COLO668 (cell line): ENCODE results near the gene SND1.
"Not testable (repeated sequence)": the region's sequence is repeated elsewhere in the genome, so short reads cannot be mapped to it uniquely, and the experiment has no call there.

Experiments used
- DNase-seq: peaks from one replicate; lab custom pipeline; 2025; ENCODE audit not compliant: unreplicated experiment; lab: John Stamatoyannopoulos, UW

SND1 gene

GRCh38 chr7:128107516-128107915 lies 455.5 kb downstream of the SND1 start:
- not testable (repeated sequence) for DNase-seq

GRCh38 chr7:128108129-128108528 lies 456.1 kb downstream of the SND1 start:
- no peak for DNase-seq

GRCh38 chr7:128108641-128109423 lies 456.8 kb downstream of the SND1 start:
- no peak for DNase-seq

GRCh38 chr7:128109424-128109969 lies 457.5 kb downstream of the SND1 start:
- DNase-seq: not testable (repeated sequence)

- no peak for DNase-seq
Observed at GRCh38 chr7:128110641-128111364, 458.8 kb downstream of the SND1 start.

- DNase-seq: no peak
Observed at GRCh38 chr7:128112018-128112780, 460.2 kb downstream of the SND1 start.

GRCh38 chr7:128112781-128113221 lies 460.8 kb downstream of the SND1 start:
- no peak for DNase-seq

- no peak for DNase-seq
Observed at GRCh38 chr7:128113839-128114238, 461.8 kb downstream of the SND1 start.

- DNase-seq: no peak
Observed at GRCh38 chr7:128114806-128115205, 462.8 kb downstream of the SND1 start.

- DNase-seq: no peak
Observed at GRCh38 chr7:128115336-128115820, 463.4 kb downstream of the SND1 start.

- DNase-seq: no peak
Observed at GRCh38 chr7:128115821-128116723, 464.1 kb downstream of the SND1 start.

- DNase-seq: no peak
Observed at GRCh38 chr7:128116740-128117139, 464.7 kb downstream of the SND1 start.

- no peak for DNase-seq
Observed at GRCh38 chr7:128117691-128118090, 465.7 kb downstream of the SND1 start.

- no peak for DNase-seq
Observed at GRCh38 chr7:128119036-128119435, 467.0 kb downstream of the SND1 start.

GRCh38 chr7:128120116-128120515 lies 468.1 kb downstream of the SND1 start:
- no peak for DNase-seq

- no peak for DNase-seq
Observed at GRCh38 chr7:128120976-128121490, 469.0 kb downstream of the SND1 start.

- DNase-seq: no peak
Observed at GRCh38 chr7:128121711-128122530, 469.9 kb downstream of the SND1 start.

GRCh38 chr7:128122576-128123290 lies 470.7 kb downstream of the SND1 start:
- DNase-seq: no peak
